Measurements from ENCODE around the gene YDJC. TPM values are rescaled to one million over a fixed set of nuclear protein-coding genes. Genes with fewer than 3 reads are reported as not detected.

Gene YDJC
- total RNA-seq, 2 donors from 2014 or later, result 21.1 to 35.4 TPM

GRCh38 chr22:21663738-21664137 is 33.9 kb upstream of the YDJC start:
- Histone ChIP-seq H3K9me3 (no peaks in the 10 kb centered on the region), H3K4me3 (no peak overlapping the region), H3K27ac (no peak overlapping the region), H3K9ac (ENCODE audit: low read depth in 2 of 2, low read length in 2 of 2) (no peak overlapping the region), H3K27me3 (no peaks in the 10 kb centered on the region), H3K4me1 (peaks cover 3% of the 10 kb centered on the region), H3K36me3 (no peaks in the 10 kb centered on the region)
- intact Hi-C loops (cut with DNase I), result no loop called here
- no peak for DNase-seq
- TF ChIP-seq, protein P1, sequence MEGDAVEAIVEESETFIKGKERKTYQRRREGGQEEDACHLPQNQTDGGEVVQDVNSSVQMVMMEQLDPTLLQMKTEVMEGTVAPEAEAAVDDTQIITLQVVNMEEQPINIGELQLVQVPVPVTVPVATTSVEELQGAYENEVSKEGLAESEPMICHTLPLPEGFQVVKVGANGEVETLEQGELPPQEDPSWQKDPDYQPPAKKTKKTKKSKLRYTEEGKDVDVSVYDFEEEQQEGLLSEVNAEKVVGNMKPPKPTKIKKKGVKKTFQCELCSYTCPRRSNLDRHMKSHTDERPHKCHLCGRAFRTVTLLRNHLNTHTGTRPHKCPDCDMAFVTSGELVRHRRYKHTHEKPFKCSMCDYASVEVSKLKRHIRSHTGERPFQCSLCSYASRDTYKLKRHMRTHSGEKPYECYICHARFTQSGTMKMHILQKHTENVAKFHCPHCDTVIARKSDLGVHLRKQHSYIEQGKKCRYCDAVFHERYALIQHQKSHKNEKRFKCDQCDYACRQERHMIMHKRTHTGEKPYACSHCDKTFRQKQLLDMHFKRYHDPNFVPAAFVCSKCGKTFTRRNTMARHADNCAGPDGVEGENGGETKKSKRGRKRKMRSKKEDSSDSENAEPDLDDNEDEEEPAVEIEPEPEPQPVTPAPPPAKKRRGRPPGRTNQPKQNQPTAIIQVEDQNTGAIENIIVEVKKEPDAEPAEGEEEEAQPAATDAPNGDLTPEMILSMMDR (IDR thresholded peaks at IDR 0.05), result no peak

- H3K9ac ChIP-seq (ENCODE audit: low read depth in 2 of 2, low read length in 2 of 2), result no peak overlapping the region
- TF ChIP-seq, protein P1 (IDR thresholded peaks at IDR 0.05), result no peak
- intact Hi-C loops (cut with DNase I), result no loop called here
- peaks cover 3% of the 10 kb centered on the region for H3K4me1 ChIP-seq
- no peaks in the 10 kb centered on the region for H3K9me3 ChIP-seq
- no peaks in the 10 kb centered on the region for H3K27me3 ChIP-seq
- H3K36me3 ChIP-seq, result no peaks in the 10 kb centered on the region
- DNase-seq, result no peak
- no peak overlapping the region for H3K4me3 ChIP-seq
- no peak overlapping the region for H3K27ac ChIP-seq
These were observed 32.2 kb upstream of the YDJC start for GRCh38 chr22:21661991-21662390.

GRCh38 chr22:21660904-21661303 is 31.1 kb upstream of the YDJC start:
- H3K9me3 ChIP-seq, result no peaks in the 10 kb centered on the region
- H3K4me3 ChIP-seq, result no peak overlapping the region
- no peak for DNase-seq
- no peaks in the 10 kb centered on the region for H3K27me3 ChIP-seq
- H3K27ac ChIP-seq, result no peak overlapping the region
- H3K36me3 ChIP-seq, result no peaks in the 10 kb centered on the region
- TF ChIP-seq, protein P1 (IDR thresholded peaks at IDR 0.05), result no peak
- H3K4me1 ChIP-seq, result peaks cover 3% of the 10 kb centered on the region
- intact Hi-C loops (cut with DNase I), result no loop called here
- H3K9ac ChIP-seq (ENCODE audit: low read depth in 2 of 2, low read length in 2 of 2), result no peak overlapping the region

DNA sequence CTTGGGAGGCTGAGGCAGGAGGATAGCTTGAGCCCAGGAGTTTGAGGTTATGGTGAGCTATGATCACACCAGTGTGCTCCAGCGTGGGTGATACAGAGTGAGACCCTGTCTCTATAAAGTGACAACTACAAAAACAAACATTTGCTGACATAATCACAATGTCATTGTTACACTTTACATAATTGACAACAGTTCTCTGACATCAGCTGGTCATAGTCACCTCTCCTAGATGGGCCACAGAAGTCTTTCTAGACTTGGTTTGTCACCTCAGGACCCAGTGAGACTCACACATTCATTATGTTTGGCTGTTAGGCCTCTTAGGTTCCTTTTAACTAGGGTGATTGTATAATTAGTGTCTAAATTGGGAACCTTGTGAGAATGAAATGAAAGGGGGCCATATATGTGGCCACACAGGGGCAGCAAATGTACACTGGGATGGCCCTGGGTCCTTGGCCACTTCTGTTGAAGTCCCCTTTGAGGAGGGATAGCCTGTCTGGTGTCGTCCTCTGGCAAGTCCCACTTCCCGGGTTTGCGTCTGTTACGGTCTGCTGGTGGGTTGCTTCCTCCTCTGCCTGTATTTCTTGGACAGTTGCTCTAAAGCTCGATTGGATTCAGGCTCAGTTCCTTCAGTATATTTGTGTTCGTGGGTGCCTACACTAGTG is 30.2 kb upstream of the YDJC start:
- Histone ChIP-seq H3K4me1 (no peaks in the 10 kb centered on the region), H3K4me3 (no peak overlapping the region), H3K36me3 (no peaks in the 10 kb centered on the region), H3K27ac (no peak overlapping the region), H3K27me3 (no peaks in the 10 kb centered on the region), H3K9ac (ENCODE audit: low read depth in 2 of 2, low read length in 2 of 2) (no peak overlapping the region), H3K9me3 (no peaks in the 10 kb centered on the region)
- TF ChIP-seq, protein P1 (IDR thresholded peaks at IDR 0.05), result no peak
- no peak for DNase-seq
- intact Hi-C loops (cut with DNase I), result no loop called here

- Histone ChIP-seq H3K36me3 (no peaks in the 10 kb centered on the region), H3K27ac (no peak overlapping the region), H3K27me3 (no peaks in the 10 kb centered on the region), H3K4me3 (peak overlapping the region; percentile 74), H3K9me3 (no peaks in the 10 kb centered on the region), H3K9ac (ENCODE audit: low read depth in 2 of 2, low read length in 2 of 2) (peak overlapping the region in 1 of 2 donors; percentile 50), H3K4me1 (peaks cover 2% of the 10 kb centered on the region)
- DNase-seq, result peak; percentile 87
- intact Hi-C loops (cut with DNase I), result no loop called here
- TF ChIP-seq, protein P1 (IDR thresholded peaks at IDR 0.05), result peak; percentile 16
These were observed 27.7 kb upstream of the YDJC start for GRCh38 chr22:21657360-21658032.
